MCF 10A (cell line): ENCODE measurements around the gene ATXN2L. TPM values are rescaled to one million over a fixed set of nuclear protein-coding genes. Genes with fewer than 3 reads are reported as not detected.
A peak's percentile ranks its signal among the peaks of the same experiment; 100 is the strongest.

ENCODE experiments used
- BruUV-seq: library from RNA; stranded (reverse); fragments of 400-500 nt; replicated peaks from 2 replicates; lab custom pipeline; 2021; lab: Mats Ljungman, UMichigan
- CTCF ChIA-PET: fragments of 300-600 bp; sonication (Branson Sonifier 250); formaldehyde crosslinking; extraction: SDS; loops from one replicate; lab custom pipeline; 2021; ENCODE audit warnings: antibody characterized with exemption, inconsistent platforms; lab: Yijun Ruan, JAX
- POLR2A ChIA-PET: fragments of 300-600, 350-650 bp; sonication (Branson Sonifier 250); formaldehyde crosslinking; extraction: SDS; loops from one replicate; lab custom pipeline; 2020; ENCODE audit warnings: antibody characterized with exemption, inconsistent platforms; lab: Yijun Ruan, JAX
- DNase-seq: peaks from one replicate; pipeline ENCODE4 v3.0.0-alpha.2; 2018; ENCODE audit not compliant: unreplicated experiment
- H3K27ac Mint-ChIP-seq: one replicate; pipeline ENCODE4 v1.8.0; 2022; ENCODE audit warnings: mild to moderate bottlenecking, low read depth, mixed read lengths; ENCODE audit not compliant: unreplicated experiment
- H3K27me3 Mint-ChIP-seq: one replicate; pipeline ENCODE4 v1.8.0; 2022; ENCODE audit warnings: mixed read lengths; ENCODE audit not compliant: insufficient read depth, unreplicated experiment
- H3K36me3 Mint-ChIP-seq: one replicate; pipeline ENCODE4 v1.8.0; 2022; ENCODE audit warnings: mild to moderate bottlenecking, moderate library complexity, mixed read lengths; ENCODE audit not compliant: insufficient read depth, unreplicated experiment
- H3K4me1 Mint-ChIP-seq: one replicate; pipeline ENCODE4 v1.8.0; 2022; ENCODE audit warnings: mixed read lengths; ENCODE audit not compliant: insufficient read depth, unreplicated experiment
- H3K4me3 Mint-ChIP-seq: one replicate; pipeline ENCODE4 v1.8.0; 2022; ENCODE audit warnings: mild to moderate bottlenecking, moderate library complexity, mixed read lengths; ENCODE audit not compliant: unreplicated experiment
- H3K9me3 Mint-ChIP-seq: one replicate; pipeline ENCODE4 v1.8.0; 2022; ENCODE audit warnings: mixed read lengths; ENCODE audit not compliant: unreplicated experiment
- intact Hi-C: fragments of 100-400 bp; cut with micrococcal nuclease; formaldehyde crosslinking; loops from 2 replicates; pipeline ENCODE4 v1.14.1; 2022
- total RNA-seq: library from RNA; stranded (reverse); gene quantifications from 2 replicates; pipeline ENCODE4 v1.2.3, GENCODE V29; 2022
- TF ChIP-seq, protein P1 (sequence below): fragments of 200-600 bp; IDR thresholded peaks from one replicate; pipeline ENCODE4 v1.8.0; 2022; ENCODE audit warnings: antibody characterized with exemption, mild to moderate bottlenecking; ENCODE audit not compliant: unreplicated experiment

Gene ATXN2L
- total RNA-seq, 1 experiment from 2014 or later: 245 TPM

GRCh38 chr16:28863929-28864793 lies 41.4 kb downstream of the ATXN2L start:
- CTCF ChIA-PET: interaction anchor here (0.6 to 2.5 kb wide), 7 partner anchors 9 to 83 kb away, joined by 3 to 10 read pairs (median 5); no protein-coding TSS in a partner anchor
- Mint-ChIP-seq H3K27me3 (no peaks in the 10 kb centered on the region), H3K9me3 (no peaks in the 10 kb centered on the region), H3K4me1 (peaks cover 14% of the 10 kb centered on the region), H3K27ac (peak overlapping the region; percentile 90), H3K4me3 (peak overlapping the region; percentile 94), H3K36me3 (peaks cover 38% of the 10 kb centered on the region)
- TF ChIP-seq, protein P1, sequence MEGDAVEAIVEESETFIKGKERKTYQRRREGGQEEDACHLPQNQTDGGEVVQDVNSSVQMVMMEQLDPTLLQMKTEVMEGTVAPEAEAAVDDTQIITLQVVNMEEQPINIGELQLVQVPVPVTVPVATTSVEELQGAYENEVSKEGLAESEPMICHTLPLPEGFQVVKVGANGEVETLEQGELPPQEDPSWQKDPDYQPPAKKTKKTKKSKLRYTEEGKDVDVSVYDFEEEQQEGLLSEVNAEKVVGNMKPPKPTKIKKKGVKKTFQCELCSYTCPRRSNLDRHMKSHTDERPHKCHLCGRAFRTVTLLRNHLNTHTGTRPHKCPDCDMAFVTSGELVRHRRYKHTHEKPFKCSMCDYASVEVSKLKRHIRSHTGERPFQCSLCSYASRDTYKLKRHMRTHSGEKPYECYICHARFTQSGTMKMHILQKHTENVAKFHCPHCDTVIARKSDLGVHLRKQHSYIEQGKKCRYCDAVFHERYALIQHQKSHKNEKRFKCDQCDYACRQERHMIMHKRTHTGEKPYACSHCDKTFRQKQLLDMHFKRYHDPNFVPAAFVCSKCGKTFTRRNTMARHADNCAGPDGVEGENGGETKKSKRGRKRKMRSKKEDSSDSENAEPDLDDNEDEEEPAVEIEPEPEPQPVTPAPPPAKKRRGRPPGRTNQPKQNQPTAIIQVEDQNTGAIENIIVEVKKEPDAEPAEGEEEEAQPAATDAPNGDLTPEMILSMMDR: no peak
- DNase-seq: no peak
- no TSS peak for BruUV-seq
- intact Hi-C loops: loop anchor here (1.0 to 5.0 kb wide), 2 partner anchors 38 to 83 kb away; no protein-coding TSS in a partner anchor
- POLR2A ChIA-PET: interaction anchor here (0.7 to 5.5 kb wide), 16 partner anchors 8 to 1201 kb away, joined by 3 to 135 read pairs (median 7); partner anchors contain the start of genes ALDOA, ATXN2L, NFATC2IP and RABEP2

GRCh38 chr16:28865001-28865688 lies 42.3 kb downstream of the ATXN2L start:
- Mint-ChIP-seq H3K27me3 (no peaks in the 10 kb centered on the region), H3K4me1 (peaks cover 14% of the 10 kb centered on the region), H3K36me3 (peaks cover 45% of the 10 kb centered on the region), H3K9me3 (no peaks in the 10 kb centered on the region), H3K4me3 (peak overlapping the region; percentile 94), H3K27ac (no peak overlapping the region)
- TF ChIP-seq, protein P1: no peak
- ChIA-PET CTCF (interaction anchor here (0.5 to 2.5 kb wide), 8 partner anchors 8 to 82 kb away, joined by 3 to 10 read pairs (median 4); partner anchors contain the start of gene TUFM), POLR2A (interaction anchor here (0.8 to 5.5 kb wide), 8 partner anchors 11 to 85 kb away, joined by 5 to 135 read pairs (median 16); partner anchors contain the start of genes ATXN2L, NFATC2IP, RABEP2 and TUFM)
- no TSS peak for BruUV-seq
- intact Hi-C loops: no loop called here
- no peak for DNase-seq

- Mint-ChIP-seq H3K36me3 (peaks cover 49% of the 10 kb centered on the region), H3K27me3 (no peaks in the 10 kb centered on the region), H3K4me1 (peaks cover 14% of the 10 kb centered on the region), H3K9me3 (no peaks in the 10 kb centered on the region), H3K27ac (no peak overlapping the region), H3K4me3 (no peak overlapping the region)
- intact Hi-C loops: no loop called here
- TF ChIP-seq, protein P1: no peak
- ChIA-PET CTCF (interaction anchor here (0.8 to 2.5 kb wide), 5 partner anchors 8 to 79 kb away, joined by 3 to 10 read pairs (median 5); no protein-coding TSS in a partner anchor), POLR2A (interaction anchor here (1.0 to 5.5 kb wide), 3 partner anchors 20 to 84 kb away, joined by 6 to 135 read pairs (median 7); partner anchors contain the start of gene TUFM)
- BruUV-seq: no TSS peak
- DNase-seq: no peak
Observed at GRCh38 chr16:28865722-28866453, 43.1 kb downstream of the ATXN2L start.
